GM19351 (cell line): ENCODE results near the gene SH3BP5L.
"Not testable (repeated sequence)": the region's sequence is repeated elsewhere in the genome, so short reads cannot be mapped to it uniquely, and the experiment has no call there.

ENCODE experiments used
- ATAC-seq: cut with Tn5 transposase; IDR thresholded peaks from one replicate; pipeline ENCODE4 v1.9.1; 2021; ENCODE audit warnings: mild to moderate bottlenecking, moderate library complexity; ENCODE audit not compliant: unreplicated experiment

SH3BP5L gene

DNA sequence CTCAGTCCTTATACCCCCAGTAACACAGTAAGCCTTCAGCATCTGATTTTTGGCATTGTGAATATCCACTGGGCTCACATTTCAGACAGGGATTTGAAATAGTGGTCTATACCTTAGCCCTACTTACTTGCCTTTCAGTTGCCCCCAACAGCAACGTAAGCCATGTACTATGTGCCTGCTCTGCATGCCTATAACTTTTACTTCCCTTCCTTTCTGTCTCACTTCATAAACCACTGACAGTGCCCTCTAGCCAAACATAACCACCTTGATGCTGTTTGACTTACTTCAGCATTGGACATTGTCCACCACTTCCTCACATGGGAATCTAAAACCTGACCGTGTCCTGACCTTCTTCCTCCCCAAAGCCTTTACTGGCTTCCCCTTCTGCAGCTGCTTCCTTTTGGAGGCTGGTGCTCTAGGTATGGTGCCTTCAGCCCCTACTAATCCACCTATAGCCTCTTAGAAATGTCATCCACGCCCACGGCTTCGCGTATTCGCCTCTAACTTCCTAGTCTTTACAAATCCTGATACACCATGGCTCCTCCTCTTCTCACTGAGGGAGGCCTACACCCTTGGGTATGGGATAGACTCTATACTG lies 8.7 kb upstream of the SH3BP5L start:
- ATAC-seq = no peak

DNA sequence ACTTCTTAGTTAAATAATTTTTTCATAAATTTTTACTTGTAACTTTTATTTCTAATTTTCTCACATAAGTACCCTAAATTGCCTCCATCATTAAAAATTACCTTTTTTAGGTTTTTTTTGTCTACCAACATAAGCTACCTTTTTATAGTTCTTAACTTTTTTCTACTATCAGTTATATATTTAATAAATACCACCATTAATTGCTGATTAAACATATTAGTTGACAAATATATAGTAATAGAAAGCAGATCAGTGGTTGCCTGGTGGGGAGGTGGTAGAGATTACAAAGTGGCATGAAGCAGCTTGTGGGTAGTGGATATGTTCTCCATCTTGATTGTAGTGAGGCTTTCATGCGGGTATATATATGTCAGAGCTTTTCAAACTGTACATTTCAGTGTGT lies 6.1 kb upstream of the SH3BP5L start:
- no peak for ATAC-seq

DNA sequence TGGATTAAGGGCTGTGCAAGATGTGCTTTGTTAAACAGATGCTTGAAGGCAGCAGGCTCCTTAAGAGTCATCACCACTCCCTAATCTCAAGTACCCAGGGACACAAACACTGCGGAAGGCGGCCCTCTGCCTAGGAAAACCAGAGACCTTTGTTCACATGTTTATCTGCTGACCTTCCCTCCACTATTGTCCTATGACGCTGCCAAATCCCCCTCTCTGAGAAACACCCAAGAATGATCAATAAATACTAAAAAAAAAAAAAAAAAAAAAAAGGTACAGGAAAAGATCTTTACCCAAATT lies 5.0 kb upstream of the SH3BP5L start:
- ATAC-seq = not testable (repeated sequence)

DNA sequence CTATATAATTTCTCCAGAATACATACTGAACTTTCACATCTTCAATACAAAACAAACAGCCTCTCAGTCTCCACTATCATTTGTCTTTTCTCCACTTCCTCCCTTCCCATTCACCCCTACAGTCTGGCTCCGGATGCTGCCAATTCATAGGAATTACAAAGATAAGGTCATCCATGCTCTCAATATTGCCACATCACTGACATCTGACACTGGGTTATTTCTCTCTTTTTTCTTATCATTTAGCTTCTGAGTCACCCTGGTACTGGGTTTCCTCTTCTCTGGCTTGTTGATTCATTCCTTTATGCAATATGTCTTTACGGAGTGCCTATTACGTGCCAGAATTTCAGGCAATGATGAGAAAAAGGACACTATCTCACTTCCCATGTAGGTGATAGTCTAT lies 3.1 kb upstream of the SH3BP5L start:
- ATAC-seq = no peak

DNA sequence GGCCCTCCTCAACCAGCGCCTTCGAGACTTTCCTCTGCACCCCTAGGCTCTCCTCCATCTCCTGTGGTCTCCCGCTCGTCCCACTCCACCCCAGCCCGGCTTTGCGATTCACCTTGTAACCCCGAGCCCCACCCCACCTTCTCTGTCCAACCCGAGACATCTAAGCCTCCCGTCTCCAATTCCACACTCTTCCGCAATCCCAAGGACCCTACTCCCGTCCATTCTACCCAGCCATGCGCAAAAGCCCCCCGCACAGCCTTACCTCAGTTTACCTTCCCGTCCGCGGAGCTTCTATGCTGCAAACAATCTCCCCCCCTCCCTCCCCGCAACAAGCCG lies 174 bp downstream of the SH3BP5L start:
- ATAC-seq = peak; percentile 1

DNA sequence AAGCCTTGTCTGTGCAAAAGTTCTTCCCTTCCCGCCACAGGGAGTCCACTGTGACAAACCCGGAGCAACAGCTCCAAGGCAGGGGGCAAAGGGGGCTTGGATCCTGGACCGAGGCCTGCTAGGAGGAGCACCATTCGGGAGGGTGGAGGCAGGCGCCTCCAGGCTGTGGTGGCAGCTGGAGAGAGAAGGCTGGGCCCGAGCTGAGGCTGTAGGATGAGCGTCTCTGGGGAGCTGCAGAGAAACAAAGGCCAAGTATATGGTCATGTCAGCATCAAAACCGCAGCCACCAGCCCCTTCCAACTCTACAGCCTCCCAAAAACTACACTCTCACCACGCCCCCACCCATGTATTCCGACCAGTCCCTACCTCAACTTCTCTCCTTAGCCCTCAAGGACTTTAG lies 579 bp downstream of the SH3BP5L start:
- ATAC-seq = no peak

DNA sequence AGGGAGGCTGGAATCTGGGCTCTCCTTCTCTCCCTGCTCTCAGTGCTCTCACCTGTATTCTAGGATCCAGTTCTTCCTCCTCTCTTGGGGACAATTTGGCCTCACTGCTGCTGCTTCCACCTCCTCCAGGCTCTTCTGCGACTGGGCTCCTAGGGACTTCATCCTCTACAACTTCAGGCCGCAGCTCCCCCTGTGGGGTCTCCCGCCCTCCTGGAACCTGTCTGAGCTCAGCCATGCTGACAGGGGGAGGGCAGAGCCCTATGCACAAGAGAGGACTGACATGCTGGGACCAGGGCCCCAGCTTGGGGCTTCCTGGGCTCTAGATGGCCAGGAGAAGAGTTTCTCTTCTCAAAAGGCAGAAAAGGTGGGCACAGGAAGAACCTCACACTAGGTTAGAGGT lies 1.0 kb downstream of the SH3BP5L start:
- ATAC-seq = no peak

DNA sequence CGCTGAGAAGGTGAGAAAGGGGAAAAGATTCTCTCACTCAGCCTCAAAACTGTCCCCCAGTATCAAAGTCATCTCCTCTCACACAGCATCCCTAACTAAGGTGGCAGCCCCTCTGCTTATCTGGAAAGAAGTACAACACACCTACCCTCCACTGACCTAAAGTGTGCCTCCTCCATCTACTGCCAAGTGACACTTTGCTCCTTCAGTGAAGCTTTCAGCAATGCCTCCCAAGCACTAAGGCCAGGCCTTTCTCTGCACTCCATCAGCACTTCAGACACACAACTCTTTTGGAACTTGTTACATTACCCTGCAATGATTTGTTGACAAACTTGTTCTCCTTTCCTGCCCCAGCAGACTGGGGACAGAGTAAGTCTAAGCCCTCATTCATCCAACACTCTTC lies 1.4 kb downstream of the SH3BP5L start:
- no peak for ATAC-seq

DNA sequence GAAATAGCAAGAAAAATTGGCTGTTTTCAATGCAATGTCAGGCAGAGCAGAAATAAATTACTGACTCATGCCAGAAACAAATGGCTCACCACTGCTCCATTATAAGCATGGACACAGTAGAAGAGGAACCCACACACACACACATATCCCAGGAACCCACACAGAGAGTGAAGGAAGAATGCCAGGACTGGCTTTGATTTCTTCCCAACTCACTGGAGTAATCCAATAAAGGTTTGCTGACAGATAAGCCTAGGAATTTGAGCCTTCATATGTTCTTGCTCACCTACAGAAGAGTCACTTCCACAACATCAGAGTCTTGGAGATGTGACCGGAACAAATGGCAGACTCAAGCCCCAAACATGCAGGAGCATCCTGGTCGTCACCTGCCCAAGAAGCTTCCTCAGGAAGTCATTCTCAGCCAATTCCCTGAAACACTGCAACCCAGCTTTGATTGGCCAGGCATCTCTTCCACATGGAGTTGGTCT lies 2.2 kb downstream of the SH3BP5L start:
- no peak for ATAC-seq

DNA sequence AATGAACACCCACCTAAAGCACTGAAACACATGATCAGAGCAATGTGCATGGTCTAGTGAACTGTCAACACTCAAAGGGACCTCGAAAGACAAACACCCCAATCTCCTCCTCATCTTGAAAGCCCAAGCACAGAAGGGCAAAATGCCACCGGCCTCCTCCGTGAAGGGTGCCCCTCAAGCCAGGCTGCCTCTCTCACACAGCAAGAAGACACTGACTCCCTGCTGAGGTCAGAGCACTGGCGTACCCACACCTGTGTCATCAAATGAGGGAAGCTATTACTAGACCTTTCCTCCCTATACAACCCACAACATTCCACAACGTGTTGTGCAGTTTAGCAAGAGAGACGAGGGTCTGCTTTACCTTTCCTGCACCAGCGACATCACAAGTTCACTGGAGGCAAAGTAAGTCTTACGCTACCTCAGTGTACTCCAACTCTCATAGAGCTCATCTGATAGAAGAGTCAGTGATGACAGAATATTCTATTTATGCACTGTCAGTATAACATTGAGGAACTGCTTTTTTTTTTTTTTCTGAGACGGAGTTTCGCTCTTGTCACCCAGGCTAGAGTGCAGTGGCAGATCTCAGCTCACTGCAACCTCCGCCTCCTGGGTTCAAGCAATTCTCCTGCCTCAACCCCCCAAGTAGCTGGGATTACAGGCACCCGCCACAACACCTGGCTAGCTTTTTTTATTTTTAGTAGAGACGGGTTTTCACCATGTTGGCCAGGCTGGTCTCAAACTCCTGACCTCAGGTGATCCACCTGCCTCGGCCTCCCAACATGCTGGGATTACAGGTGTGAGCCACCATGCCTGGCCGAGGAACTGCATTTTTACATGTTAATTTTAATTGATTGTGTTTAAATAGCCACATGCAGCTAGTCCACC lies 3.3 kb downstream of the SH3BP5L start:
- ATAC-seq = peak; percentile 46

DNA sequence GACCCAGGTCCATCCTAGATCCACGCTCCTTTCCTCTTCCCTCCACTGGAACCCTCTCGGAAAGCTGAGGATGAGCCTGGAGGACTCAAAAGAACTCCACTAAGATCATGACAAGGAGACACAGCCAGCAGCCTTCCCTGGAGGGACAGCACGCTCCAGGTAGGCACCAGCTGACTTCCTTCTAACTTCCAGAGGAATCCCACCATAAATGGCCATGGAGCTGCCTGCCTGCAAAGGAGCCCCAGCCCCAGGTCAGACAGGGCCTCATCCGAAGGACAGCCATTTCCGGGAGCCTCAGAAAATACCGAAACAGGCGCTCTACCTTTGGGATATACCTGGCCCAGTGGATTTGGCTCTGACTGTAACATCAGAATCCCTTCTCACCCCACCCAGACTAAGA lies 4.1 kb downstream of the SH3BP5L start:
- ATAC-seq = no peak

DNA sequence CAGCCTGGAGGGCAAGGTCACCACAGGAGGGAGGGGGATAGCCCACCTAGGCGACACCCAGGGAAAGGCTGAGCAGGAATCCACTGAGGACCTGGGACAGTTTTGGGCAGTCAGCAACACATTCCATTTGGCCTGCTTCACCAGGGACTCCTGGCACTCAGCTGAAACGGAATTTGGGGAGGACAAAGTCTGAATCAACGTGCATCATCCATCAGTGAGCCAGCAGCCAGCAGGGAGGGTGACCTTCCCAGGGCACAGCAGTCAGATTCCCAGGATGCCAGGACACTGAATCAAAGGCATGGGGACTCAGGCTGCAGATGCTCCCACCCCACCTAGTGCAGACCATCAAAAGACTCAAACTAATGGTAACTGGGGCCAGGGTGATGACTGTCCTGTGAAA lies 4.6 kb downstream of the SH3BP5L start:
- ATAC-seq = no peak

DNA sequence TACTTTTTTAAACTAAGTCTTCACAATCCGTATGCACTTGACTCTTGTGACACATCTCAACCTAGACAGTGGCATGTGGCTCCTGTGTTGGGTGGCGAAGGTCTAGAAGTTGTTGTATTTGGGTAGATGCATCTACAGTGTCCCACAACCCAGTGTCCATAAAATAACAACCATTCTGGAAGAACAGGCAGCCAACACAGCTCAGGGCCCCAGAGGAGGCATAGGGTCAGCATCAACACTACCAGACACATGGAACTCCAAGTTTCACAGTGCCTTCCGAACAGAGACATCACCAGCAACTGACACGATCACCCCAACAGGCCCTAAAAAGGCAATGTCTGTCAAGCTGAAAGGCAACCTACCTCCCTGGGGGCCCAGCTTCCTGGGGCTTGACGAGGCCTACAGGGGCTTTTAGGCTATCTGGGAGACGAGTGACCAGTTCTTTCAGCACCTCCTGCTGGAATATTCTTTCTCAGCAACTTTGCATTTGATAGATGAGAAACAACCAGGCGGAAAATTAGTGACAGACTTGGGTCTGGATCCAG lies 5.6 kb downstream of the SH3BP5L start:
- ATAC-seq = no peak

DNA sequence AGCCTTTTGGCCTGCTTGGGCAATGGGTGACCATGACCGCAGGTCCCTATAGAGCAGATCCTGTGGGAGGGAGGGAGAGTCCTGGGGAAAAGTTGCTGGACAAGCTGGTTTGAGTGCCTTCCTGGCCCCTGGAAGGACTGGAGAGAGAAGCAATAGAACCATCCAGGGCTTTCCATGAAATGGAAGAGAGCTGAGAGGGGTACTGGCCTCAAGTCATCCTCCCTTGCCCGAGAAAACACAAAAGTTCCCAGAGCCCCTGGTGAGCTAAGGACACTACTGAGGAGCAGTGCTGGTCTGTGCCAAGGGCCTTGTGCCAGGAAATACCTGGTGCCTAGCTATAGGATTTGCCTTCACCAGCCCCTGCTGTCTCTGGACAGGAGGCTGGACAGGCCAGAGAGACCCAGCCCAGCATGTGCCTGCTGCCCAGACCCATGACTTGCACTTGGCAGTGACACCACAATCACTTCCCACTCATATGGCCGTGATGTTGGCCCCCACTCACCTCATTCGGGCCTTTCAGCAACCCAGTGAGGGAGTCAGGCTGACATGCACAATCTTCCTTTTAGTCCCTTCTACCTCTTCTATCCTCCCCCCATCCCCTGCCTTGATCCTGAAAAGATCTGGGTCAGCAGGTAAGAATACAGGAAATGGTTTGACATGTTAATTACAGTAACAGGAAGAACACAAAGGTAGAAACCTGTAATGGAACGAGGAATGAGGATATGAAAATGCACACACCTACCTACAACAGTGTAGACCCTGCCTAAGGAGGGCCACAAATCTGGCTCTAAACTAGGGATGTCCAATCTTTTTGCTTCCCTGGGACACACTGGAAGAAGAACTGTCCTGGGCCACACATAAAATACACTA lies 7.0 kb downstream of the SH3BP5L start:
- ATAC-seq = peak; percentile 36

DNA sequence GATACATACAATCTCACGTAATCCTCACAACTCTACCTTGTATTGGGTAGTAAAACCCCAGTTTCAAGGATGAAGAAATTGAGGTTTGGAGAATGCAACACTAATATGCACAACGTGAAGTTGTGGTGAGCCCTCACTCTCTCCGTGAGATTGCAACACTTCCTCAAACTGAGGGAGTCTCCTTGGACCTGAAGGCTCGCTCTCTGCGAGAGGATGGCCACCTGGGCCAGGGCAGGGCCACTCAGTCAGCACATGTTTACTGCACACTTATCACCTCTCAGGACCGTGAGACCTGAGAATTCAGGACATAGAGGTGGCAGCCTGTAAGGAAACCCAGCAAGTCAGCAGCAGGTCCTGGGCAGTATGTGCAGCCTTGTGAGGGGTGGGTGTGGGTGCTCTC lies 8.7 kb downstream of the SH3BP5L start:
- ATAC-seq = no peak

DNA sequence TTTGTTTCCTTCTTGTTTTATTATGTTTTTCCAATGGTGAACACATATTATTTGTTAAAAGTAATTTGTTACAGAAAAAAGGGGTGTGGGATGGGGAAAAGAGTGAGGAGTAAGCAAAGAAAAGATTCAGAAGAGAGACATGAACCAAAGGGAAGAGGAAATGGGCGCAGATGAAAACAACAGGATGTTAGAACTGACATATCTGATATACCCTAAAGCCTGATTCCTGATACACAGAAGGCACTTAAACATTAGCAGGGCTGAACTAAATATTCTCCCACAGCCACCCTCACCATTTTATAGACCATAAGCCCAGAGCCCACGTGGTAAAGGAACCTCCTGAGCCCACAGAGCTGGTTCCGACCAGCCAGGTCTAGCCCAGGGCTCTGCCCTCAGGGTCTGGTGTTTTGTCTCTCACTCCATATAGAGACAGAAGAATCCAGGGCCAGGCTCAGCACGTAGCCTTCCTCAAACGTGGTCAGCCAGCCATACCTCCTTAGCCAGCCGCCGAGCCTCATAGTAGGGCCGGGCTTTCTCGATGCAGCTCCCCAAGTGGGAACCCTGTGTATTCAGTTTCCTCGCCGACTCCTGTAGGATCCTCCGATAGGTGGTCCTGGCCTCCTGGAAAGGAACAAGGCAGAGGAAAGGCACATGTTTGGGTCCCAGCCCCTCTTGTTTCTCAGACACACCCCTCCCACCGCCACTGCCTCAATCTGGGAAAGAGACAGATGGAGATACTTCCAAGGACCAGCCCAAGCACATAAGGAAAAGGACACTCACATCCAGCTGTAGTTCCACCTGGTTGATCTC lies 9.5 kb downstream of the SH3BP5L start:
- ATAC-seq = no peak

DNA sequence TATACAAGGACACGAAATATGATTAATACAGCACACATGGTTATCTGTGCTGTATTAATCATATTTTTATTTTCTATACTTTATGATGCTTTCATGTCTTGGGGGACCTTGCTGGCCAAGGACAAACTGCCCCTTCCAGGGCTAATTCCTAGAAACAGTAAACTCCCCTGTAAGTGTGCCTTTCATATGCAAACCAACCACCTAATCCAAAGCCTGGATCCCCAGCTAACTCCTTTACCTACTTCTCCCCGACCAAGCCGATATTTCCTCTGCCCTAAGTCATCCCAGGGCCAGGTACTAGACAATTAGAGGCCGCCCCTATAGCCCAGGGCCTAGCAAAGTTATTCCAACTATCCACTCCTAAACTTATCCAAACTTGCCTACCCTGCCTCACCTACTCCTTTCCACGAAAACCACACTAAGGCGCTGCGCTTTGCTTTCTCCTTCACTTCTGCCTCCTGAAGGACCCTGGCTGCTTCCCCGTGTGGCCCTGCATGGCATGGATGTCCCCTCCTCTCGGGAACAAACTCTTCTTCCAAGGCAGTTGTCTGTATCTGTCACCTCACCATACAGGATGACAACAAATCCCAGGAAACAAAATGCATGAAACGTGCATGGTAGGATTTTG lies 10.2 kb downstream of the SH3BP5L start:
- ATAC-seq = no peak

DNA sequence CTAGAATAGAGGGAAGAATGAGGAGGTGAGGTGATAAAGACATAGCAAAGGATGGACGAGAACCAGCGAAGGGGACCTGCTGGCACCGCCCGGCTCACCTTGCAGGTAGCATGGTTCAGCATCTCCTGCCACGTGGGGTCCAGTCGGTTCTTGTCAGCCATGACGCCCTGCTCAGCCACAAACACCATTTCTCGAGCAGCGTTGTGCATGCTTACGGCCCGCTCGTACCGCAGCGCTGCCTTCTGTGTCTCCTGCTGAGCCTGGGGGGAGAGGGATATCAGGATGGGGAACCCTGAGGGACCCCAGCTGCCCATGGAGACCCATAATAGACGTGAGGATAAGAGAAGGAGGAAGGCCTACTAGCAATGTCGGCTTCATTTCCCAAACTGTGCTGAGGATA lies 11.4 kb downstream of the SH3BP5L start:
- no peak for ATAC-seq

DNA sequence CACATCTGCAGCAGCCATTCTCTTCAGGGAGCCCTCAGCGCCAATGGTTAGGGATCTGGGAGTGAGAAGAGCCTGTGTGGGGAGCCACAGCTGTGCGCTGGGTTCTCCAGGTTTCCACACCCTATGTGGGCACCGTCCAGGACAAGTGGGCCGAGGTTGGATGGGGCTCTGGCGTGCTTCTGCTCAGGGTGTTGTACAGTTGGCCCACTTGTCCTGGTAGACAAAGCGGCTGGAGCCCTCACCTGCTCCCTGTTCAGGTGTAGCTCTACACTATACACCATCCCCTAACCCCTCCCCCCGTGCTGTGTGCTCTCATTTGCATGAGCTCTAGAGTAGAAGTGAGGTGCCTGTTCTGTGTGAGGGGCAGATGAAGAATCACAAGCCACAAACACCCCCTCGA lies 12.2 kb downstream of the SH3BP5L start:
- no peak for ATAC-seq

DNA sequence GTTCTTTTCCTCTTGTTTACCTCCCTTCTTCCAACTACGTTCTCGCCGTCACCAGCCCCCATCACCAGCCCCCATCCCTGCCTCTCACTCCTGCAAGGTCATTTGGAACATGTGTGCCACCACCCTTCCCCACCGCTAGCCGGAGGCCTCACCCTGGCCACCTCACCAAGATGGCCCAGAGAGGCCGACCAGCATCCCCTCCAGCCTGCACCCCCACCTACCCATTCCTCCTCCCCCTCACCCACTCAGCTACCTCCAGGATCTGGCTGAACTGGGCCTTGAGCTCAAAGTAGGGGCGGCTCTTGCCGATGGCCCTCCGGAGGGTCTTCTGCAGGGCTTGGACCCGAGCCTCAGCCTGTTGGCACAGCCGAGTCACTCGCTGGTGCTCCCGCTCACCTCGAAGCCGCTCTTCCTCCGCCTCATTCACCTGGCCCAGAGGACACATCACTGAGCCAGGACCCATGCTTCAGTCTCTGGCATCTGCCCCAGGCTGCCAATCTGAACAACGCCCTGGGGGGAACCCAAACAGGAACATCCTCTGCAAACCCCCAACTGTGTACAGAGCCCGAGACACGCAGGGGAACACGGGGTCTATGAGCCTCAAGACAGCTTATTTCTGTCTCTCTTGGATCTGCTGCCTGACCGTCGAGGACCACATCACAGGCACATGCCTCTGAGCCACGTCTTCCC lies 12.8 kb downstream of the SH3BP5L start:
- no peak for ATAC-seq
